Duodenal mucosa (tissue), 2 donors: ENCODE results near the gene KCNIP4.

Experiments
- H3K27ac ChIP-seq: one replicate; pipeline ENCODE4 v1.7.0; 2013; ENCODE audit warnings: low read depth, low read length
- H3K27me3 ChIP-seq, 2 donors: one replicate each; pipeline ENCODE4 v1.7.0; 2013; ENCODE audit warnings: low read length in 2 of 2, control low read depth in 1 of 2; ENCODE audit not compliant: insufficient read depth in 2 of 2, control insufficient read depth in 1 of 2
- H3K36me3 ChIP-seq, 2 donors: one replicate each; pipeline ENCODE4 v1.7.0; 2013; ENCODE audit warnings: low read length in 2 of 2, control low read depth in 1 of 2; ENCODE audit not compliant: insufficient read depth in 2 of 2, control insufficient read depth in 1 of 2
- H3K4me1 ChIP-seq, 2 donors: one replicate each; pipeline ENCODE4 v1.7.0; 2013; ENCODE audit warnings: low read length in 2 of 2, control low read depth in 1 of 2; ENCODE audit not compliant: insufficient read depth in 2 of 2, control insufficient read depth in 1 of 2
- H3K4me3 ChIP-seq, 2 donors: one replicate each; pipeline ENCODE4 v1.7.0; 2013; ENCODE audit warnings: low read length in 2 of 2, low read depth in 1 of 2
- H3K9ac ChIP-seq, 2 donors: one replicate each; pipeline ENCODE4 v1.7.0; 2013; ENCODE audit warnings: low read length in 2 of 2, low read depth in 1 of 2
- H3K9me3 ChIP-seq, 2 donors: one replicate each; pipeline ENCODE4 v1.7.0; 2013; ENCODE audit warnings: low read length in 2 of 2, control low read depth in 1 of 2; ENCODE audit not compliant: control insufficient read depth in 1 of 2

Gene KCNIP4

GRCh38 chr4:21413807-21414370 lies 534.7 kb downstream of the KCNIP4 start:
- Histone ChIP-seq H3K4me3 (no peak overlapping the region), H3K36me3 (no peaks in the 10 kb centered on the region), H3K9me3 (peaks cover 2 to 4% of the 10 kb centered on the region in 2 donors), H3K27ac (no peak overlapping the region), H3K27me3 (no peaks in the 10 kb centered on the region), H3K4me1 (no peaks in the 10 kb centered on the region), H3K9ac (no peak overlapping the region)

DNA sequence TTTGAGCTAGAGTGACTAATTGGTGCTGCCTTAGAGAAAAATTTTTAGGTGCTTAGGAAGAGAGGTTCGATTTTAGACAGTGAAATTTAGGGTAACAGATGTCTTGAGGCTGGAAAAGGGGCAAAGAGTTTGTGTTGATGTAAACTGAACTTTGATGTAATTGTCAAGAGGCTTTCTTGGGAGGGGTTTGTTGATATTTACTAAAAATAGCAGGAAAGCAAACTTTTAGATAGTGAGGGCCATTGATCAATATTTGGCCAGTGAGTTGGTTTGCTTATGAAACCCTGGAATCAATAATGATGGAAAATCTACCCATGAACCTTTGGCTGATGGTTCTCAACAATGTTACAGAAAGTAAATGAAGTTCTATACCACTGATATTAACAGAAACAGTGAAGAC lies 537.5 kb downstream of the KCNIP4 start:
- no peaks in the 10 kb centered on the region for H3K4me1 ChIP-seq
- peaks cover 0 to 4% of the 10 kb centered on the region in 2 donors for H3K9me3 ChIP-seq
- H3K4me3 ChIP-seq: no peak overlapping the region
- no peaks in the 10 kb centered on the region for H3K36me3 ChIP-seq
- no peak overlapping the region for H3K27ac ChIP-seq
- H3K9ac ChIP-seq: no peak overlapping the region
- no peaks in the 10 kb centered on the region for H3K27me3 ChIP-seq

DNA sequence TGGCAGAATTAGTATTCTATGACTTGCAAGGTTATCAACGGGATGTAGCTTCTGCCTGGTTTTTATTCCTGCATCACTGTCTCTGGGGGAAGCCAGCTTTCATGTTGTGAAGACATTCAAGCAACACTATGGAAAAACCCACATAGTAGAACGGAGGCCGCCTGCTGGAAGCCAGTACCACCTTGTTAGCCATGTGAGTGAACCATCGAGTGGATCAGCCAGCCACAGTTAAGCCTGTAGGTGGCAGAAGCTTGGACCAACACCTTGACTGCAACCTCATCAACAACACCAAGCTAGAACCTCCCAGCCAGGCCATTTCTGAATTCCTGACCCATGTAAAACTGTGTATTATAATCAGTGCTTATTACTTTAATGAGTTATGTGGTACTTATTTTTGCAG lies 538.2 kb downstream of the KCNIP4 start:
- H3K27ac ChIP-seq: no peak overlapping the region
- no peaks in the 10 kb centered on the region for H3K4me1 ChIP-seq
- no peaks in the 10 kb centered on the region for H3K36me3 ChIP-seq
- H3K4me3 ChIP-seq: no peak overlapping the region
- H3K9me3 ChIP-seq: peaks cover 0 to 4% of the 10 kb centered on the region in 2 donors
- no peak overlapping the region for H3K9ac ChIP-seq
- H3K27me3 ChIP-seq: no peaks in the 10 kb centered on the region

DNA sequence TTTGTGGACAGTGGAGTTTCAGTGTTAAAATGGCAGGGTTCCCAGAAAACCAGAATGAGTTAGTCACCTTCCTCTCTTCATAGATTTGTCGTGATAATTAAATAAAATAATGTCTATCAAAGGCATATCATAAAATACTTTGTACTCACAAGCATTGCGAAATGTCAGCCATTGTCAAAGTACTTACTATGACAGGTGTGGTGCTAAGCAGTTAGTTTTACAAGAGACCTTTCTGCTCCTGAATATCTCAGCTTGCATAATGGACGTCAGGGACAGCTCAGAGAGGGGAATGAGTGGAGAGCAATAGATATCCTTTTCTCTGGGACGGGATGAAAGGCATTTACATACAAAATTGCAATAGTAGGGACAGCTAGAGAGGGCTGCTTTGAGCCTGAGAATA lies 560.9 kb downstream of the KCNIP4 start:
- Histone ChIP-seq H3K27ac (no peak overlapping the region), H3K9me3 (no peaks in the 10 kb centered on the region), H3K27me3 (no peaks in the 10 kb centered on the region), H3K4me1 (no peaks in the 10 kb centered on the region), H3K9ac (no peak overlapping the region), H3K4me3 (no peak overlapping the region), H3K36me3 (no peaks in the 10 kb centered on the region)

GRCh38 chr4:21386166-21386780 lies 562.3 kb downstream of the KCNIP4 start:
- H3K27me3 ChIP-seq: no peaks in the 10 kb centered on the region
- H3K9ac ChIP-seq: no peak overlapping the region
- H3K9me3 ChIP-seq: peaks cover 0 to 2% of the 10 kb centered on the region in 2 donors
- no peak overlapping the region for H3K4me3 ChIP-seq
- H3K4me1 ChIP-seq: no peaks in the 10 kb centered on the region
- no peaks in the 10 kb centered on the region for H3K36me3 ChIP-seq
- no peak overlapping the region for H3K27ac ChIP-seq

GRCh38 chr4:21385706-21386105 lies 562.9 kb downstream of the KCNIP4 start:
- Histone ChIP-seq H3K27ac (no peak overlapping the region), H3K9me3 (peaks cover 0 to 8% of the 10 kb centered on the region in 2 donors), H3K4me1 (no peaks in the 10 kb centered on the region), H3K36me3 (no peaks in the 10 kb centered on the region), H3K9ac (no peak overlapping the region), H3K27me3 (no peaks in the 10 kb centered on the region), H3K4me3 (no peak overlapping the region)

- no peaks in the 10 kb centered on the region for H3K27me3 ChIP-seq
- no peak overlapping the region for H3K27ac ChIP-seq
- H3K4me1 ChIP-seq: no peaks in the 10 kb centered on the region
- H3K36me3 ChIP-seq: no peaks in the 10 kb centered on the region
- H3K9me3 ChIP-seq: peaks cover 0 to 8% of the 10 kb centered on the region in 2 donors
- no peak overlapping the region for H3K4me3 ChIP-seq
- no peak overlapping the region for H3K9ac ChIP-seq
These were observed 564.0 kb downstream of the KCNIP4 start for GRCh38 chr4:21384609-21385008.

DNA sequence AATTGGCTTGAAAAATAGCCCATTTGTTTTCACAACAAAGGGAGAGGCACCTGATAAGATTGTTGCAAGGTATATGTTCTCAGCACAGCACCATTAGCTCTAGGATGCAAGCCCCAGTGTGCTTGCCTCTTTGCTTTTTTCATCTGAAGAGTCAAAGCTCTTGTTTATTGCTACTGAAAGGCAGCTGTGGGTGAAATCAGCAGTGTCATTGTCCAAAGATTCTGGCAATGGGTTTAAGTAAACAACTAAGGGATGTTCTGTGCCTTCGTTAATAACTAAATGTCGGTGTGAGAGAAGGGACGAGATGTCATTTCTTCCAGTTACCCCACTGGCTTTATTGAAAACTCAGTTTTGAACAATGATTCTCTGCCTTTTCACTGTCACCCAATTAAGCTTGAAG lies 567.7 kb downstream of the KCNIP4 start:
- H3K4me3 ChIP-seq: no peak overlapping the region
- H3K4me1 ChIP-seq: no peaks in the 10 kb centered on the region
- peaks cover 0 to 8% of the 10 kb centered on the region in 2 donors for H3K9me3 ChIP-seq
- no peak overlapping the region for H3K27ac ChIP-seq
- no peaks in the 10 kb centered on the region for H3K36me3 ChIP-seq
- no peak overlapping the region for H3K9ac ChIP-seq
- H3K27me3 ChIP-seq: no peaks in the 10 kb centered on the region

DNA sequence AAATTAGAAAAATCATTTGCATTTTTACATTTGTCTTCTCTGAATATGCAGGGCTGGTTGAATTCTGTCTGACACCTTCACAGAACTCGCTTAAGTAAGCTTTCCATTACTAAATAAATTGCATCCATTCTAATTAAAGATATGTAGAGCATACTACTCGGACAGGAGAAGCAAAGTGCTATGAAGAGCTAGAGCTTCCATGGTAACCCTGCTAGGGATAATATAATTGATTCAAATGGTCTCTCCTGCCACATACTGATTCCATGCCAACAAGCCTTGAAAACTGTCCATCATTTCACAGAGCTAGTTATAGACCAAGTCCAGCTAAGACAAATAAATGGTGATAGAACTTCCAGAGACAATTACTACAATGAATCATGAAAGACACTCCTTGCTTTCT lies 571.5 kb downstream of the KCNIP4 start:
- Histone ChIP-seq H3K9me3 (peaks cover 2 to 8% of the 10 kb centered on the region in 2 donors), H3K27ac (no peak overlapping the region), H3K4me1 (no peaks in the 10 kb centered on the region), H3K4me3 (no peak overlapping the region), H3K27me3 (no peaks in the 10 kb centered on the region), H3K36me3 (no peaks in the 10 kb centered on the region), H3K9ac (no peak overlapping the region)

DNA sequence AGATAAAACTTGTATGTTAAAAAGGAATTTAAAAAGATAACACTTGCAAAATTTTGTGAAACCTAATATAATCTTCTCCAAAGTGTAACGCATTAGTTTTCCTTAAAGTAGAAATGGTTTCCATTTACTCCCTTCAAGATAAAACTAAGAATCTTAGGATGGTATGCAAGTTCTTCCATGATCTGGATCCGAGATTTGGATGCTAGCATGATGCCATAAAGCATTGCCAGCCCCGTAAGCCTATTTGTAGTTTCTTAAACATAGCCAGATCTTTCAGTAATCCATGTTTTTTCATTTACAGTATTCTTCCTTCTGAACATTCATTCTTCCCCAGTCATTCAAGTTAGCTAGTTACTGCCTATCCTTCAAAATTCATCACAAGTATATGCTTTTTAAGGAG lies 572.4 kb downstream of the KCNIP4 start:
- H3K4me1 ChIP-seq: no peaks in the 10 kb centered on the region
- H3K36me3 ChIP-seq: no peaks in the 10 kb centered on the region
- no peak overlapping the region for H3K9ac ChIP-seq
- no peaks in the 10 kb centered on the region for H3K27me3 ChIP-seq
- no peak overlapping the region for H3K27ac ChIP-seq
- peaks cover 2 to 5% of the 10 kb centered on the region in 2 donors for H3K9me3 ChIP-seq
- no peak overlapping the region for H3K4me3 ChIP-seq
